Loucy (cell line): ENCODE results near the gene HOXA9.

Experiments used
- CTCF ChIP-seq: fragments of 200-600 bp; sonication (generic); conservative IDR thresholded peaks from 2 replicates; pipeline ENCODE4 v1.5.1; 2014; ENCODE audit warnings: mild to moderate bottlenecking, antibody characterized with exemption, low read length
- EZH2phosphoT487 ChIP-seq: fragments of 200-600 bp; IDR thresholded peaks from 2 replicates; pipeline ENCODE4 v1.6.1; 2018; ENCODE audit warnings: antibody characterized with exemption, mild to moderate bottlenecking, moderate library complexity, borderline replicate concordance

- TF ChIP-seq CTCF (no peak), EZH2phosphoT487 (no peak)
Measured at GRCh38 chr7:27173511-27173955, 8.2 kb upstream of the HOXA9 start.
